Astrocyte of the cerebellum (primary cell): ENCODE results near the gene CATSPER1.

Source experiments
- DNase-seq: peaks from one replicate; pipeline ENCODE4 v3.0.0-alpha.2; 2011; ENCODE audit warnings: low read depth
- H3K4me3 ChIP-seq: 2 replicates; pipeline ENCODE4 v1.5.1; 2011; ENCODE audit warnings: mild to moderate bottlenecking, low read depth, low read length, moderate library complexity
- in situ Hi-C: cut with HindIII; loops from 2 replicates; pipeline ENCODE4 v1.10.0; 2017; ENCODE audit warnings: low sequenced_read_pairs
- TF ChIP-seq, protein P1 (sequence below): IDR thresholded peaks from 2 replicates; pipeline ENCODE4 v1.5.1; 2012; ENCODE audit warnings: low read length, low read depth, moderate library complexity, mild to moderate bottlenecking; ENCODE audit errors: missing control alignments

CATSPER1 gene

DNA sequence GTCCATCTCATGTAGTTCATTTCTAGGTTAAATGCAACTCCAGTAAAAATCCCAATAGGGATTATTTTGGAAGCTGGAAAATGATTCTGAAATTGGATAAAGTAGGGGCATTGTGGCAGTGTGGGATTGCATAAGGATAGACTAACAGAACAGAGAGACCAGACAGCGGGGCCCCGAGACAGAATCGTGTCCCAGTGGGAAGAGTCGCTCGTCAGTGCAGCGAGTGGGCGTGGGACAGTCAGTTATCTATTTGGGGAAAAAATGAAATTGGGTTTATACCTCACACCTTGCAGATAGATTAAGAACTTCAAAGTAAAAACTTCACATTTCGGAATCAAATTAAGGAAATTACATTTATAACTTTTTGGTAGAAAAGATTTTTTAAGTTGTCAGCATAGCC lies 54.2 kb downstream of the CATSPER1 start:
- no peak overlapping the region for H3K4me3 ChIP-seq
- no peak for DNase-seq
- TF ChIP-seq, protein P1, sequence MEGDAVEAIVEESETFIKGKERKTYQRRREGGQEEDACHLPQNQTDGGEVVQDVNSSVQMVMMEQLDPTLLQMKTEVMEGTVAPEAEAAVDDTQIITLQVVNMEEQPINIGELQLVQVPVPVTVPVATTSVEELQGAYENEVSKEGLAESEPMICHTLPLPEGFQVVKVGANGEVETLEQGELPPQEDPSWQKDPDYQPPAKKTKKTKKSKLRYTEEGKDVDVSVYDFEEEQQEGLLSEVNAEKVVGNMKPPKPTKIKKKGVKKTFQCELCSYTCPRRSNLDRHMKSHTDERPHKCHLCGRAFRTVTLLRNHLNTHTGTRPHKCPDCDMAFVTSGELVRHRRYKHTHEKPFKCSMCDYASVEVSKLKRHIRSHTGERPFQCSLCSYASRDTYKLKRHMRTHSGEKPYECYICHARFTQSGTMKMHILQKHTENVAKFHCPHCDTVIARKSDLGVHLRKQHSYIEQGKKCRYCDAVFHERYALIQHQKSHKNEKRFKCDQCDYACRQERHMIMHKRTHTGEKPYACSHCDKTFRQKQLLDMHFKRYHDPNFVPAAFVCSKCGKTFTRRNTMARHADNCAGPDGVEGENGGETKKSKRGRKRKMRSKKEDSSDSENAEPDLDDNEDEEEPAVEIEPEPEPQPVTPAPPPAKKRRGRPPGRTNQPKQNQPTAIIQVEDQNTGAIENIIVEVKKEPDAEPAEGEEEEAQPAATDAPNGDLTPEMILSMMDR, result no peak
- in situ Hi-C loops, result no loop called here

- TF ChIP-seq, protein P1, result no peak
- in situ Hi-C loops, result no loop called here
- no peak for DNase-seq
- no peak overlapping the region for H3K4me3 ChIP-seq
Measured at GRCh38 chr11:65968600-65969482, 57.4 kb downstream of the CATSPER1 start.

GRCh38 chr11:65967329-65967934 lies 58.8 kb downstream of the CATSPER1 start:
- TF ChIP-seq, protein P1, result no peak
- H3K4me3 ChIP-seq, result no peak overlapping the region
- DNase-seq, result no peak
- in situ Hi-C loops, result no loop called here
